Right atrium auricular region (tissue), 2 donors: ENCODE data around the gene GLCE. TPM values are rescaled to one million over a fixed set of nuclear protein-coding genes. Genes with fewer than 3 reads are reported as not detected.

Experiments used
- DNase-seq: peaks from one replicate; pipeline ENCODE4 v3.0.0-alpha.2; 2019; ENCODE audit warnings: low spot score
- H3K27ac ChIP-seq, 2 donors: fragments of 200-600 bp; sonication (generic); 1 replicate in 1 of 2; 2 replicates in 1 of 2; pipeline ENCODE4 v1.5.1; 2016 to 2019
- H3K27me3 ChIP-seq, 2 donors: fragments of 200-600 bp; sonication (generic); one replicate each; pipeline versions ENCODE4 v1.5.1 to v1.6.0; 2017 to 2019
- H3K36me3 ChIP-seq: fragments of 200-600 bp; sonication (generic); one replicate; pipeline ENCODE4 v1.5.1; 2016
- H3K4me1 ChIP-seq, 2 donors: fragments of 200-600 bp; sonication (generic); one replicate each; pipeline versions ENCODE4 v1.5.1 to v1.6.0; 2017 to 2019
- H3K4me3 ChIP-seq, 2 donors: fragments of 200-600 bp; sonication (generic); 1 replicate in 1 of 2; 2 replicates in 1 of 2; pipeline ENCODE4 v1.5.1; 2017 to 2019; ENCODE audit warnings: mild to moderate bottlenecking in 1 of 2, moderate library complexity in 1 of 2
- H3K9me3 ChIP-seq, 2 donors: fragments of 200-600 bp; sonication (generic); one replicate each; pipeline ENCODE4 v1.5.1; 2019
- total RNA-seq, 2 donors: library from RNA; depleted of rRNA; stranded (reverse); fragments of >200 nt; gene quantifications; one replicate each; pipeline ENCODE4 v1.1.0, GENCODE V29; 2016
- TF ChIP-seq, protein P1 (sequence below), 2 donors: fragments of 200-600 bp; sonication (generic); IDR thresholded peaks; one replicate each; pipeline ENCODE4 v1.5.1; 2019; ENCODE audit warnings: antibody characterized with exemption in 2 of 2

Gene GLCE
- total RNA-seq, 2 donors from 2014 or later = 7.0 to 9.6 TPM

- Histone ChIP-seq H3K9me3 (no peaks in the 10 kb centered on the region), H3K27me3 (peaks cover 0 to 6% of the 10 kb centered on the region in 2 donors), H3K27ac (no peak overlapping the region), H3K36me3 (no peaks in the 10 kb centered on the region), H3K4me3 (no peak overlapping the region), H3K4me1 (peaks cover 0 to 8% of the 10 kb centered on the region in 2 donors)
- TF ChIP-seq, protein P1, sequence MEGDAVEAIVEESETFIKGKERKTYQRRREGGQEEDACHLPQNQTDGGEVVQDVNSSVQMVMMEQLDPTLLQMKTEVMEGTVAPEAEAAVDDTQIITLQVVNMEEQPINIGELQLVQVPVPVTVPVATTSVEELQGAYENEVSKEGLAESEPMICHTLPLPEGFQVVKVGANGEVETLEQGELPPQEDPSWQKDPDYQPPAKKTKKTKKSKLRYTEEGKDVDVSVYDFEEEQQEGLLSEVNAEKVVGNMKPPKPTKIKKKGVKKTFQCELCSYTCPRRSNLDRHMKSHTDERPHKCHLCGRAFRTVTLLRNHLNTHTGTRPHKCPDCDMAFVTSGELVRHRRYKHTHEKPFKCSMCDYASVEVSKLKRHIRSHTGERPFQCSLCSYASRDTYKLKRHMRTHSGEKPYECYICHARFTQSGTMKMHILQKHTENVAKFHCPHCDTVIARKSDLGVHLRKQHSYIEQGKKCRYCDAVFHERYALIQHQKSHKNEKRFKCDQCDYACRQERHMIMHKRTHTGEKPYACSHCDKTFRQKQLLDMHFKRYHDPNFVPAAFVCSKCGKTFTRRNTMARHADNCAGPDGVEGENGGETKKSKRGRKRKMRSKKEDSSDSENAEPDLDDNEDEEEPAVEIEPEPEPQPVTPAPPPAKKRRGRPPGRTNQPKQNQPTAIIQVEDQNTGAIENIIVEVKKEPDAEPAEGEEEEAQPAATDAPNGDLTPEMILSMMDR (IDR thresholded peaks at IDR 0.05) = no peak
- DNase-seq = no peak
Observed at GRCh38 chr15:69303337-69304181, 143.1 kb downstream of the GLCE start.

GRCh38 chr15:69304182-69304545, 143.7 kb downstream of the GLCE start:
- DNase-seq = no peak
- H3K27me3 ChIP-seq = peaks cover 0 to 6% of the 10 kb centered on the region in 2 donors
- TF ChIP-seq, protein P1 (IDR thresholded peaks at IDR 0.05) = no peak
- no peaks in the 10 kb centered on the region for H3K9me3 ChIP-seq
- no peak overlapping the region for H3K4me3 ChIP-seq
- no peak overlapping the region for H3K27ac ChIP-seq
- H3K4me1 ChIP-seq = peaks cover 0 to 5% of the 10 kb centered on the region in 2 donors
- no peaks in the 10 kb centered on the region for H3K36me3 ChIP-seq

DNA sequence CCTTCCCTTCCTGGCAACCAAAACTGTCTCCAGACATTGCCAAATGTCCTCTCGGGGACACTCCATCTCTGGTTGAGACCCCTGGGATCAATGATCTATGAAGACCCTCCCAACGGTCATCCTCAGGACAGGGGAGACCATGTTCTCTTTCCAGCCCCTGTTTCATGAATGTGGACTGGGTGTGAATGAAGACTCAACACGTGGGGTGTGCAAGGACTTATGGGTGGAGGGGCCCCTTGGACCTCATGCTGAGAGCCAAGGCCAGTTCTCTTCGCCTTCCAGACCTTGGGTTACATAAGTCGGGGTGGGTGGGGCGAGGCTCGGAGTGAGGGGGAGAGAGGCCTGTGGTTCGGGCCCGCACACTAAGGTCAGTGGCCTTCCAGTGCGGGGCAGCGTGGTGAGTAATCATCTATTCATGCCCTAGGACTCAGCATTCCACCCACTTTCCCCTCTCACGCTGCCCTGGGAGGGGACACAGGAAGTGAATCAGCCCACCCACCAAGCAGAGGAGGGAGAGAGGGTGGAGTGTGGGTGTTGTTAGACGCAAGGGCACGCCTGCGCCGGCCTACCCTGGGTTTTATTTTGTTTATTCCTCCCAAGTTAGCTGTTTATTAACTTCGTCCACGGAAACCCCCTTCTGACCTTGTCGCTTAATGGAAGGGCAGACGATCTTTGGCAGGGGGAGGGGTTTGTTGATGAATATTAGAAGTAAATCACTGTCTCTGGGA, 144.9 kb downstream of the GLCE start:
- no peak for DNase-seq
- H3K4me3 ChIP-seq = no peak overlapping the region
- H3K9me3 ChIP-seq = no peaks in the 10 kb centered on the region
- H3K4me1 ChIP-seq = no peaks in the 10 kb centered on the region
- no peaks in the 10 kb centered on the region for H3K36me3 ChIP-seq
- H3K27ac ChIP-seq = no peak overlapping the region
- no peaks in the 10 kb centered on the region for H3K27me3 ChIP-seq
- TF ChIP-seq, protein P1 (IDR thresholded peaks at IDR 0.05) = no peak

DNA sequence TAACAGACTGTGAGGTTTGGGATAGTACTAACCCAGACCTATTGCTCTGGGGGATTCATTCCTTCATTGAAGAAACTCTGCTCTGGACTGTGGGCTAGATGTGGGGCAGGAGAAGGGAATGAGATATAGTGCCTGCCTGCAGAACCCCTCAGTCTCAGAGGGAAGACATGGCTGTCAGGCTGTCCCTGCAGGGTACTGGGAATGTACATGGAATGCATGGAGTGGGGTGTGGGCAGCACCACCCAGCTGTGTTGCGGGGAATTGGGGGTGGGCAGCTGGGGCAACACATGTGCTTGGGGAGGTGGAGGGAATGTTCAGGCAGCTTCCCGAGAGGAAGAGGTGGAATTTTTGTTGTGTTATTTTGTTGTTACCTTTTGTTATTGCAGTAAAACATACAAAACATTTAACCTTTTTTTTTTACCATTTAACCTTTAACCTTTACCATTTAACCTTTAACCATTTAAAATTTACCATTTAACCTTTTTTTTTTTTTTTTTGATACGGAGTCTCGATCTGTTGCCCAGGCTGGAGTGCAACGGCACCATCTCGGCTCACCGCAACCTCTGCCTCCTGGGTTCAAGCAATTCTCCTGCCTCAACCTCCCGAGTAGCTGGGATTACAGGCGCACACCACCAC, 145.6 kb downstream of the GLCE start:
- DNase-seq = no peak
- Histone ChIP-seq H3K27me3 (no peaks in the 10 kb centered on the region), H3K4me1 (no peaks in the 10 kb centered on the region), H3K4me3 (no peak overlapping the region), H3K36me3 (no peaks in the 10 kb centered on the region), H3K27ac (no peak overlapping the region), H3K9me3 (no peaks in the 10 kb centered on the region)
- TF ChIP-seq, protein P1 (IDR thresholded peaks at IDR 0.05) = no peak

- TF ChIP-seq, protein P1 (IDR thresholded peaks at IDR 0.05) = no peak
- no peak for DNase-seq
- Histone ChIP-seq H3K36me3 (no peaks in the 10 kb centered on the region), H3K4me1 (no peaks in the 10 kb centered on the region), H3K27ac (no peak overlapping the region), H3K27me3 (no peaks in the 10 kb centered on the region), H3K4me3 (no peak overlapping the region), H3K9me3 (no peaks in the 10 kb centered on the region)
Observed at GRCh38 chr15:69307939-69308338, 147.5 kb downstream of the GLCE start.
